Common myeloid progenitor, CD34-positive (primary cell): ENCODE data around the gene KCNJ1.

Experiments
- CTCF ChIA-PET: fragments of 350-600 bp; sonication (Branson Sonifier 250); formaldehyde crosslinking; loops from one replicate; lab custom pipeline; 2021; ENCODE audit warnings: antibody characterized with exemption; lab: Charles Lee
- POLR2A ChIA-PET: fragments of 350-600 bp; sonication (Branson Sonifier 250); formaldehyde crosslinking; loops from one replicate; lab custom pipeline; 2021; ENCODE audit warnings: antibody characterized with exemption; lab: Charles Lee
- DNase-seq, 3 donors: peaks; one replicate each; pipeline versions ENCODE4 v3.0.0 to v3.0.0-alpha.2; 2013
- H3K27ac ChIP-seq, 2 experiments: 1 replicate in 1 of 2; 2 replicates in 1 of 2; pipeline ENCODE4 v1.7.0; 2013; ENCODE audit warnings: inconsistent platforms in 2 of 2, low read length in 2 of 2, mild to moderate bottlenecking in 2 of 2, low read depth in 1 of 2, moderate library complexity in 1 of 2; ENCODE audit not compliant: severe bottlenecking in 2 of 2, insufficient read depth in 1 of 2, poor library complexity in 1 of 2
- H3K27me3 ChIP-seq, 5 experiments: replicated peaks in 2 of 5; 1 replicate in 3 of 5; 2 replicates in 2 of 5; pipeline versions ENCODE4 v1.6.1 to v1.7.0; 2013; ENCODE audit warnings: low read length in 4 of 5, mild to moderate bottlenecking in 2 of 5, moderate library complexity in 2 of 5, inconsistent platforms in 1 of 5; ENCODE audit not compliant: insufficient read depth in 5 of 5, control insufficient read depth in 4 of 5
- H3K36me3 ChIP-seq, 4 experiments: 1 replicate in 2 of 4; 2 replicates in 2 of 4; pipeline versions ENCODE4 v1.6.1 to v1.7.0; 2013; ENCODE audit warnings: low read length in 3 of 4, control low read depth in 1 of 4, mild to moderate bottlenecking in 1 of 4; ENCODE audit not compliant: control insufficient read depth in 4 of 4, insufficient read depth in 4 of 4
- H3K4me1 ChIP-seq, 4 experiments: 1 replicate in 3 of 4; 2 replicates in 1 of 4; pipeline versions ENCODE4 v1.6.1 to v1.7.1; 2013; ENCODE audit warnings: low read length in 3 of 4, mild to moderate bottlenecking in 3 of 4, control low read depth in 1 of 4, inconsistent platforms in 1 of 4, moderate library complexity in 1 of 4; ENCODE audit not compliant: control insufficient read depth in 4 of 4, insufficient read depth in 4 of 4; ENCODE audit errors: control extremely low read depth in 1 of 4
- H3K4me3 ChIP-seq, 7 experiments: 1 replicate in 4 of 7; 2 replicates in 3 of 7; pipeline versions ENCODE4 v1.5.1 to v1.7.0; 2013; ENCODE audit warnings: mild to moderate bottlenecking in 7 of 7, low read length in 6 of 7, moderate library complexity in 6 of 7, inconsistent platforms in 2 of 7, low read depth in 2 of 7, control low read depth in 1 of 7; ENCODE audit not compliant: insufficient read depth in 4 of 7, control insufficient read depth in 1 of 7; ENCODE audit errors: extremely low read depth in 1 of 7
- H3K9me3 ChIP-seq, 5 experiments: 1 replicate in 4 of 5; 2 replicates in 1 of 5; pipeline versions ENCODE4 v1.6.1 to v1.7.1; 2013; ENCODE audit warnings: low read length in 4 of 5, mild to moderate bottlenecking in 2 of 5, inconsistent platforms in 1 of 5, low read depth in 1 of 5, moderate library complexity in 1 of 5; ENCODE audit not compliant: control insufficient read depth in 4 of 5, insufficient read depth in 2 of 5; ENCODE audit errors: control extremely low read depth in 1 of 5
- WGBS: methylation state at CpG from one replicate; pipeline ENCODE4 v1.1.5; 2013; ENCODE audit not compliant: insufficient coverage; 5-methylcytosine and 5-hydroxymethylcytosine counted together

The KCNJ1 gene

DNA sequence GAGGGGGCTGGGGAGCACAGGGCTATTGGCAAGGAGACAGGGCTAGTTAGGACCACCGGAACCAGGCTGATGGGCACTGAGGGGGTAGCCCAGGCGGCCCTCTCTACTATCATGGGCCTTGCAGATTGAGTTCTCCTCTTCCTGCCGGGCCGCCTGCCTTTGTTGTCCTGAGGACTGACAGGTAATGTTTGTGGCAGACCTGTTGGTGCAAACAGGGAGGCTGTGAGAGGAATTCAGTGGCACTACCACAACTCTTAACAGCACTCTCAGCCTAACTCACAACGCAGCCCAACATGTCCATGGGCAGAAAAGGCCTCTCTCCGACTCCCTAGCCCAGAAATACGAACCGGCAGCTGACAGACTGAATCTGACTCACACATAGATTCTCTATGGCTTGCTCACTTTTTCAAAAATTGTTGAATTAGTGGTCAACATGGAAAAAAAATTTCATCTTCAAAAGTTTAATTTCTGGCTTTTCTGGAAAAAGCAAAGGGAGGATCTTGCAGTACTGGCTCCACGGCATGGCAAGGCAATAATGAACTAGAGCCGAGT lies 35.5 kb upstream of the KCNJ1 start:
- CTCF ChIA-PET: interaction anchor here (1.2 to 12.2 kb wide), 8 partner anchors 10 to 51 kb away, joined by 3 to 153 read pairs (median 10); partner anchors contain the start of gene KCNJ5
- POLR2A ChIA-PET: no interaction called here
- 98% methylated on average over 7 of the region's 10 CpGs for WGBS

DNA sequence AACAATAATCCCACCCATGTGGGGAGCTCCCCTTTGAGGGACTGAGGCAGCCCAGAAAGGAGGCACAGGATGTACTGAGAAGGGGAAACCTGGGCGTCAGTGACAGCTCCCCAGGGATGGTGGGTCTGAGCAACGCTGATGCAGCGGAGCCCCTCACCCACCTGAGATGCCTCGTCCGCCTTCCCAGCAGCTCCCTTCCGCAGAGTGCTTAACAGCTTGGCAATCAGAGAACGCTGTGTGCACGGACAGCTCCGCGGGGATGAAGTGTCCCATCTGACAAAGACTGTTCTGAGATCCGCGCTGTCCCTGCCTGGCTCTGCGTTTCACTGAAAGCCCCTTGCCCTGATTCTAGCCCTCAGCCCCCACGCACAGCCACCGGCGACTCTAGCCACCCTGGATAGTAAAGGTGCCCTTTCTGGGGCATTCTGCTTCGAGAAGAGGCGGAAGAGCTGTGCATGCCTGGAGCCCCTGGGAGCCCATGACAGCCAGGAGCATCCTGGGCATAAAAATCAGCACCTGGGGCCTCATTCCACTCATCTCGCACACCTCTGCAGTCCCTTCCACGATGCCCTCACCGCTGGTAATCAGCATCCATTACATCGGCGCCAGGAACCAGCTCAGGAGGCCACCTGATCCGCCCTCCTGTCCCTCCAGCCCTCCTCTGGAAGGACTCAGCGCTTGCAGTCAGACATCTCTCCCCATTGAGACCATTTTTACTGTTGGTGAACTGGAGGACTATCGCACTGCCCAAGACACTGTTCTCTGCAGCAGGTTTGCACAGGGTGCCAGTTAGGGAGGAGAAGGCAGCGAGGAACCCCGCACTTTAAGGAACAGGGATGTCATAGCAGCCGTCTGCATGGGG lies 34.8 kb upstream of the KCNJ1 start:
- Histone ChIP-seq H3K27ac (no peak overlapping the region), H3K27me3 (peaks cover 0 to 9% (median 5%) of the 10 kb centered on the region in 5 experiments), H3K9me3 (peaks cover 0 to 5% (median 0%) of the 10 kb centered on the region in 5 experiments), H3K4me1 (peaks cover 6 to 33% (median 29%) of the 10 kb centered on the region in 4 experiments), H3K36me3 (peaks cover 0 to 3% (median 0%) of the 10 kb centered on the region in 4 experiments), H3K4me3 (no peak overlapping the region)
- no peak for DNase-seq
- WGBS: 90% methylated on average over 25 of the region's 29 CpGs
- POLR2A ChIA-PET: no interaction called here
- CTCF ChIA-PET: interaction anchor here (0.9 to 12.2 kb wide), 7 partner anchors 10 to 52 kb away, joined by 3 to 153 read pairs (median 4); no protein-coding TSS in a partner anchor

More for the DNA sequence above, 35.5 kb upstream of the KCNJ1 start:
- H3K36me3 ChIP-seq: peaks cover 0 to 3% (median 0%) of the 10 kb centered on the region in 4 experiments
- H3K27me3 ChIP-seq: peaks cover 0 to 9% (median 5%) of the 10 kb centered on the region in 5 experiments
- H3K4me3 ChIP-seq: no peak overlapping the region
- H3K9me3 ChIP-seq: peaks cover 0 to 5% (median 0%) of the 10 kb centered on the region in 5 experiments
- H3K27ac ChIP-seq: no peak overlapping the region
- DNase-seq: no peak
- H3K4me1 ChIP-seq: peaks cover 6 to 40% (median 30%) of the 10 kb centered on the region in 4 experiments

DNA sequence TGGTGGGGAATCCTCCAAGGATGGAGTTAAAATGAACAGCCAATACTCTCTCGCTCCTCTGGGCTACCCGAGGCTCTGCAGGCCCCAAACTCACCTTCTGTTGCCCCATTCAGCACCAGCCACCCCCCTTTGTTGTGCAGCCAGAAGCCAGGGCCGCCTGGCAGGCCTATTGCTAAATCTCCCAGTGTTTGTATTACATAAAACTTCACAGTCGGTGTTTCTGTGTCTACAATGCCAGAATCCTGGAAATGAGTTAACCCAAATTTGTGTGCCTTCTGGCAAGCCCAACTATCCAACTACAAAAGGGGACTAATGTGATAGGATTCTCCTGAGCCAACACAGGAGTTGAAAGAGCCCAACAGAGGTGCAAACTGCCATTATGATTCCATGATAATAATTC lies 33.4 kb upstream of the KCNJ1 start:
- peaks cover 2 to 24% (median 22%) of the 10 kb centered on the region in 4 experiments for H3K4me1 ChIP-seq
- POLR2A ChIA-PET: no interaction called here
- 93% methylated on average over 4 of the region's 4 CpGs for WGBS
- CTCF ChIA-PET: interaction anchor here (12.2 kb wide), 1 partner anchor 14 kb away, joined by 153 read pairs; no protein-coding TSS in a partner anchor
- H3K27me3 ChIP-seq: peaks cover 0 to 19% (median 5%) of the 10 kb centered on the region in 5 experiments
- no peak overlapping the region for H3K27ac ChIP-seq
- no peak for DNase-seq
- H3K36me3 ChIP-seq: peaks cover 0 to 3% (median 0%) of the 10 kb centered on the region in 4 experiments
- no peak overlapping the region for H3K4me3 ChIP-seq
- no peaks in the 10 kb centered on the region for H3K9me3 ChIP-seq

DNA sequence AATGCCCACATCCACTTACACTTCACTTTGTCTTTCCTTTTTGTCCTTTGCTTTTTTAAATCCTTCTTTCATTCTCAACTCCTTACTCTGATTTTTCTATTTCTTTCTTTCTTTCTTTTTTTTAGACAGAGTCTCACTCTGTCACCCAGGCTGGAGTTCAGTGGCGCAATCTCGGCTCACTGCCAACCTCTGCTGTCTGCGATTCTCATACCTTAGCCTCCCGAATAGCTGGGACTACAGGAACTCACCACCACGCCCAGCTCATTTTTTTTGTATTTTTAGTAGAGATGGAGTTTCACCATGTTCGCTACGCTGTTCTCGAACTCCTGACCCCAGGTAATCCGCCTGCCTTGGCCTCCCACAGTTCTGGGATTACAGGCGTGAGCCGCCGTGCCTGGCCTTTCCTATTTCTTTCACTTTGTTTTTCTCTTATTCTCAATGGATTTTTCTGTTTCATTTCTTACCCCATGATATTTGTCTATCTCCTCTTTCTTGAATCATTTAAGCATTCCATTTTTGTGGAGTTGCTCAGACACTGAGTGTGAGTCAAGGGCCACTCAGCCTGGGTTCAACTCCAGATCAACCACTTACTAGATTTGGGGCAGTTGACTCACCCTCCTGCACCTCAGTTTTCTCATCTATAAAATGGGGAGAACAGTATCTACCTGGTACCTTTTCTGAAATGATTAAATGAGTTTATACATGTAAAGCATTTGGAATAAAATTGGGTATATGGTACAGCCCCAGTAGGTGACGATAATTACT lies 31.7 kb upstream of the KCNJ1 start:
- no peak for DNase-seq
- H3K27ac ChIP-seq: no peak overlapping the region
- POLR2A ChIA-PET: no interaction called here
- no peak overlapping the region for H3K4me3 ChIP-seq
- H3K27me3 ChIP-seq: peaks cover 2 to 32% (median 5%) of the 10 kb centered on the region in 5 experiments
- no peaks in the 10 kb centered on the region for H3K9me3 ChIP-seq
- CTCF ChIA-PET: no interaction called here
- H3K4me1 ChIP-seq: peaks cover 0 to 15% (median 12%) of the 10 kb centered on the region in 4 experiments
- peaks cover 0 to 3% (median 0%) of the 10 kb centered on the region in 4 experiments for H3K36me3 ChIP-seq
- WGBS: over 99% methylated on average over 12 of the region's 13 CpGs

DNA sequence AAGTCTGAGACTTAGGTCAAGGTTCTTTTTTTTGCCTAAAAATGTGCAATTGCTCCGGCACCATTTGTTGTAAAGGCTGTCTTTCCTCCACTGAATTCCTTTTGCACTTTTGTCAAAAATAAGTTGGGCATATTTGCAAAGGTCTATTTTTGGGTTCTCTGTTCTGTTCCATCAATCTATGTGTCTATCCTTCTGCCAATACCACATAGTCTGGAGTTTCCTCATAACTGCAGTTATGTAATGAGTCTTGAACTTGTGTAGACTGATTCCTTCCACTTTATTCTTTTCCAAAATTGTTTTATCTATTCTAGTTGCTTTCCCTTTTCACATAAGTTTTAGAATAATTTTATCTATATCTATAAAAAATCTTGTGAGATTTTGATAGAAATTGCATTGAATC lies 30.7 kb upstream of the KCNJ1 start:
- peaks cover 2 to 40% (median 8%) of the 10 kb centered on the region in 5 experiments for H3K27me3 ChIP-seq
- no CpG with 5 or more reads among the region's 1 CpG for WGBS
- ChIA-PET CTCF (no interaction called here), POLR2A (no interaction called here)
- no peak overlapping the region for H3K4me3 ChIP-seq
- H3K9me3 ChIP-seq: no peaks in the 10 kb centered on the region
- H3K27ac ChIP-seq: no peak overlapping the region
- DNase-seq: no peak
- H3K36me3 ChIP-seq: peaks cover 0 to 3% (median 0%) of the 10 kb centered on the region in 4 experiments
- peaks cover 0 to 11% (median 9%) of the 10 kb centered on the region in 4 experiments for H3K4me1 ChIP-seq

DNA sequence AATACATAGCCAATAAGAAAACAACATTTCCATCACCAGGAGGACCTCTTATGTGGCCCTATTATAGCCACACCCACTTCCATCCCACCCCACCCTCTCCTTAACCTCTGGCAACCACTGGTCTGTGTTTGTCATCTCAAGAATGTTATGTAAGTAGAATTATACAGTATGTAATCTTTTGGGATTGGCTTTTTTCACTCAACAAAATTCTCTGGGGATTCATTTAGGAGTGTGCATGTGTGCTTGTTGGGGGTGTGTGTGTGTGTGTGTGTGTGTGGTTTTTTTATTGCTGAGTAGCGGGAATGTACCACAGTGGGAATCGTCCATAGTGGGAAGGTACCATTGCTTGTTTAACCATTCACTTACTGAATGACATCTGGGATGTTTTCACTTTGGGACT lies 29.3 kb upstream of the KCNJ1 start:
- Histone ChIP-seq H3K27ac (no peak overlapping the region), H3K4me1 (peaks cover 0 to 20% (median 12%) of the 10 kb centered on the region in 4 experiments), H3K27me3 (peaks cover 2 to 54% (median 15%) of the 10 kb centered on the region in 5 experiments), H3K36me3 (peaks cover 0 to 2% (median 0%) of the 10 kb centered on the region in 4 experiments), H3K9me3 (no peaks in the 10 kb centered on the region), H3K4me3 (no peak overlapping the region)
- no peak for DNase-seq
- ChIA-PET POLR2A (no interaction called here), CTCF (no interaction called here)
- no CpG with 5 or more reads among the region's 2 CpGs for WGBS
